Neural progenitor cell (in vitro differentiated cells): ENCODE measurements around the gene GPD2.

Experiments used
- EZH2 ChIP-seq: fragments of 200-600 bp; sonication (generic); IDR thresholded peaks from 2 replicates; pipeline ENCODE4 v1.6.1; 2017; ENCODE audit warnings: antibody characterized with exemption, mild to moderate bottlenecking, moderate library complexity
- EZH2phosphoT487 ChIP-seq: fragments of 200-600 bp; sonication (generic); IDR thresholded peaks from 2 replicates; pipeline ENCODE4 v1.6.1; 2017; ENCODE audit warnings: antibody characterized with exemption
- TF ChIP-seq, protein P1 (sequence below): fragments of 200-600 bp; sonication (generic); IDR thresholded peaks from 2 replicates; pipeline ENCODE4 v1.5.1; 2017; ENCODE audit warnings: antibody characterized with exemption, mild to moderate bottlenecking

DNA sequence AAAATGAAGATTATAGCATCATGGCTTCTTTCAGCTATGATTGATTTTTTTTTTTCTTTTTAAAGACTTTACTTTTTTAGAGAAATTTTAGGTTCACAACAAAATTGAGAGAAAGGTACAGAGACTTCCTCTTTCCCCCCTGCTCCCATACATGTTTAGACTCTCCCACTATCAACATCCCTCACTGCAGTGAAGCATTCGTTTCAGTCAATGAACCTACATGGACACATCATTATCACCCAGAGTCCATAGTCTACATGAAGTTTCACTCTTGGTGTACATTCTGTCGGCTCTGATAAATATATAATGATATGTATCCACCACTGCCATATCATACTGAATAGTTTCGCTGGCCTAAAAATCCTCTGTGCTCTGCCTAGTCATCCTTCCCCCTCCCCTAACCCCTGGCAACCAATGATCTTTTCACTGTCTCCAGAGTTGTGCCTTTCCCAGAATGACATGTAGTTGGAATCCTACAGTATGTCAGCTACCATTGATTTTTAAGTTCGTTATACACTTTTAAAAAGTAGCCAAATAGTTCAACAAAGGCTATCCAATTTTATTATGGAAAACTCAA, 86.8 kb downstream of the GPD2 start:
- TF ChIP-seq, protein P1, sequence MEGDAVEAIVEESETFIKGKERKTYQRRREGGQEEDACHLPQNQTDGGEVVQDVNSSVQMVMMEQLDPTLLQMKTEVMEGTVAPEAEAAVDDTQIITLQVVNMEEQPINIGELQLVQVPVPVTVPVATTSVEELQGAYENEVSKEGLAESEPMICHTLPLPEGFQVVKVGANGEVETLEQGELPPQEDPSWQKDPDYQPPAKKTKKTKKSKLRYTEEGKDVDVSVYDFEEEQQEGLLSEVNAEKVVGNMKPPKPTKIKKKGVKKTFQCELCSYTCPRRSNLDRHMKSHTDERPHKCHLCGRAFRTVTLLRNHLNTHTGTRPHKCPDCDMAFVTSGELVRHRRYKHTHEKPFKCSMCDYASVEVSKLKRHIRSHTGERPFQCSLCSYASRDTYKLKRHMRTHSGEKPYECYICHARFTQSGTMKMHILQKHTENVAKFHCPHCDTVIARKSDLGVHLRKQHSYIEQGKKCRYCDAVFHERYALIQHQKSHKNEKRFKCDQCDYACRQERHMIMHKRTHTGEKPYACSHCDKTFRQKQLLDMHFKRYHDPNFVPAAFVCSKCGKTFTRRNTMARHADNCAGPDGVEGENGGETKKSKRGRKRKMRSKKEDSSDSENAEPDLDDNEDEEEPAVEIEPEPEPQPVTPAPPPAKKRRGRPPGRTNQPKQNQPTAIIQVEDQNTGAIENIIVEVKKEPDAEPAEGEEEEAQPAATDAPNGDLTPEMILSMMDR = no peak
- no peak for TF ChIP-seq EZH2phosphoT487
- no peak for TF ChIP-seq EZH2
